HepG2 (cell line): ENCODE measurements around the gene ZNF513. TPM values are rescaled to one million over a fixed set of nuclear protein-coding genes. Genes with fewer than 3 reads are reported as not detected.
A peak's percentile ranks its signal among the peaks of the same experiment; 100 is the strongest.

ENCODE experiments used
- ATAC-seq: fragments of 200-7000 bp; cut with Tn5 transposase; 3 replicates; pipeline ENCODE4 v1.9.1; 2020; ENCODE audit warnings: mild to moderate bottlenecking, moderate library complexity
- BruUV-seq: library from RNA; stranded (reverse); fragments of 400-500 nt; replicated peaks from 2 replicates; lab custom pipeline; 2021; lab: Mats Ljungman, UMichigan
- CTCF ChIA-PET: fragments of 300-600 bp; formaldehyde crosslinking; extraction: SDS; loops from one replicate; lab custom pipeline; 2021; ENCODE audit warnings: low total read pairs, inconsistent platforms, low intra/inter-chr PET ratio; lab: Yijun Ruan, JAX
- POLR2A ChIA-PET: fragments of 350-600 bp; sonication (Branson Sonifier 250); formaldehyde crosslinking; loops from one replicate; lab custom pipeline; 2020; ENCODE audit warnings: antibody characterized with exemption, inconsistent platforms; lab: Yijun Ruan, JAX
- DNase-seq: peaks from one replicate; pipeline ENCODE4 v3.0.0-alpha.2; 2015; ENCODE audit warnings: low spot score
- FAIRE-seq: peaks from 3 replicates; lab custom pipeline; 2011; peaks lifted over from hg19 to GRCh38; lab: Jason Lieb, UNC
- H2AFZ ChIP-seq: one replicate; pipeline ENCODE4 v1.6.1; 2011; ENCODE audit warnings: low read length, inconsistent platforms
- H3K27ac ChIP-seq: fragments of 300-600 bp; 3 replicates; pipeline ENCODE4 v1.8.0; 2011; ENCODE audit warnings: mixed run types, mild to moderate bottlenecking, mixed read lengths, low read length, inconsistent platforms; ENCODE audit not compliant: insufficient read depth; ENCODE audit errors: extremely low read length
- H3K27me3 ChIP-seq, 2 experiments: fragments of 200-600 bp in 1 of 2; 2 replicates in 1 of 2; 3 replicates in 1 of 2; pipeline versions ENCODE4 v1.6.0 to v1.8.0; 2011; ENCODE audit warnings: low read length in 2 of 2, mild to moderate bottlenecking in 2 of 2, moderate library complexity in 2 of 2, inconsistent platforms in 1 of 2; ENCODE audit not compliant: insufficient read depth in 2 of 2, control insufficient read depth in 1 of 2
- H3K36me3 ChIP-seq, 2 experiments: fragments of 200-600 bp in 1 of 2; replicated peaks in 1 of 2; 2 replicates in 1 of 2; 3 replicates in 1 of 2; pipeline versions ENCODE4 v1.5.1 to v1.8.0; 2011; ENCODE audit warnings: low read length in 2 of 2, inconsistent platforms in 1 of 2; ENCODE audit not compliant: insufficient read depth in 2 of 2, control insufficient read depth in 1 of 2
- H3K4me1 ChIP-seq: 2 replicates; pipeline ENCODE4 v1.5.1; 2012; ENCODE audit warnings: low read length, inconsistent platforms; ENCODE audit not compliant: insufficient read depth
- H3K4me2 ChIP-seq: 2 replicates; pipeline ENCODE4 v1.6.0; 2011; ENCODE audit warnings: low read depth, low read length, inconsistent platforms
- H3K4me3 ChIP-seq, 3 experiments: fragments of 200-600 bp in 1 of 3; sonication (generic), shearing (Covaris generic) in 1 of 3; replicated peaks in 1 of 3; 2 replicates each; pipeline ENCODE4 v1.5.1; 2011 to 2016; ENCODE audit warnings: low read length in 3 of 3, inconsistent platforms in 2 of 3, low read depth in 2 of 3, mild to moderate bottlenecking in 2 of 3, control low read depth in 1 of 3, mixed read lengths in 1 of 3; ENCODE audit not compliant: insufficient read depth in 1 of 3
- H3K79me2 ChIP-seq: one replicate; pipeline ENCODE4 v1.6.1; 2011; ENCODE audit warnings: low read length, inconsistent platforms; ENCODE audit not compliant: insufficient read depth
- H3K9ac ChIP-seq: 2 replicates; pipeline ENCODE4 v1.6.0; 2011; ENCODE audit warnings: mild to moderate bottlenecking, low read depth, low read length, inconsistent platforms; ENCODE audit not compliant: insufficient read depth
- H3K9me3 ChIP-seq: 2 replicates; pipeline ENCODE4 v1.5.1; 2012; ENCODE audit warnings: mild to moderate bottlenecking, low read length
- H4K20me1 ChIP-seq: 2 replicates; pipeline ENCODE4 v1.6.0; 2011; ENCODE audit warnings: inconsistent platforms, mild to moderate bottlenecking, low read length, moderate library complexity; ENCODE audit not compliant: insufficient read depth
- AGO2 ChIP-seq: fragments of 200-400 bp; formaldehyde crosslinking; optimal IDR thresholded peaks from 2 replicates; pipeline ENCODE3; 2017; ENCODE audit warnings: mild to moderate bottlenecking, low read depth, low read length, moderate library complexity
- KAT8 ChIP-seq: IDR thresholded peaks from 2 replicates; pipeline ENCODE4 v1.6.1; 2016; ENCODE audit warnings: missing genetic modification reagents, missing compliant biosample characterization
- MAFF ChIP-seq: IDR thresholded peaks from 2 replicates; pipeline ENCODE4 v1.6.1; 2011; ENCODE audit warnings: low read depth, low read length, improper control_type of control experiment
- MAFK ChIP-seq, 2 experiments: IDR thresholded peaks in 1 of 2; conservative IDR thresholded peaks in 1 of 2; 2 replicates each; pipeline ENCODE4 v1.6.1; 2011; ENCODE audit warnings: improper control_type of control experiment in 2 of 2, low read length in 2 of 2
- MYNN ChIP-seq: sonication (generic); formaldehyde crosslinking; IDR thresholded peaks from 2 replicates; pipeline ENCODE4 v1.4.0; 2020; ENCODE audit warnings: mild to moderate bottlenecking, low read depth, missing genetic modification reagents
- RFXANK ChIP-seq: IDR thresholded peaks from 2 replicates; pipeline ENCODE4 v1.6.1; 2016
- ZKSCAN1 ChIP-seq: fragments of 150-350 bp; IDR thresholded peaks from 2 replicates; pipeline ENCODE4 v1.6.1; 2014; ENCODE audit warnings: low read length
- ZNF18 ChIP-seq: sonication (generic); formaldehyde crosslinking; IDR thresholded peaks from 2 replicates; pipeline ENCODE4 v1.8.0; 2022; ENCODE audit warnings: mild to moderate bottlenecking, missing genetic modification reagents; ENCODE audit not compliant: insufficient replicate concordance
- ZNF563 ChIP-seq: sonication (generic); formaldehyde crosslinking; IDR thresholded peaks from 2 replicates; pipeline ENCODE4 v1.8.0; 2022; ENCODE audit warnings: mild to moderate bottlenecking, moderate library complexity, missing genetic modification reagents
- ZNF770 ChIP-seq: sonication (generic); formaldehyde crosslinking; IDR thresholded peaks from 2 replicates; pipeline ENCODE4 v1.5.0; 2020; ENCODE audit warnings: mild to moderate bottlenecking, missing genetic modification reagents
- ZNF83 ChIP-seq: sonication (generic); formaldehyde crosslinking; IDR thresholded peaks from 2 replicates; pipeline ENCODE4 v1.4.0; 2020; ENCODE audit warnings: missing genetic modification reagents, mild to moderate bottlenecking, borderline replicate concordance
- WGBS: methylation state at CpG from one replicate; pipeline ENCODE4 v1.1.6; 2017; ENCODE audit warnings: low lambda C conversion rate; 5-methylcytosine and 5-hydroxymethylcytosine counted together
- in situ Hi-C: cut with HindIII; loops from 2 replicates; pipeline ENCODE4 v1.10.0; 2017; ENCODE audit warnings: low pct_unique_long_range_greater_than_20kb; ENCODE audit not compliant: extremely low pct_ligation_motif_present
- intact Hi-C: fragments of 100-400 bp; cut with micrococcal nuclease; formaldehyde crosslinking; loops from one replicate; pipeline ENCODE4 v1.10.0; 2022; ENCODE audit not compliant: unreplicated experiment
- polyA plus RNA-seq, 8 experiments: library from polyadenylated mRNA; depleted of rRNA in 3 of 8; stranded (reverse) in 7 of 8; unstranded in 1 of 8; fragments of >200 nt; fragmentation: Illumina TruSeq in 4 of 8; extraction: Trizol in 4 of 8; gene quantifications; 2 replicates each; pipeline versions ENCODE4 v1.2.1 to v1.2.3, GENCODE V29; 2011 to 2016; ENCODE audit warnings: low read depth in 4 of 8, missing spikeins in 1 of 8, mixed read lengths in 1 of 8; ENCODE audit not compliant: insufficient read depth in 1 of 8
- total RNA-seq, 5 experiments: library from RNA; depleted of rRNA; stranded (reverse); fragments of >200 nt; fragmentation: Illumina TruSeq; extraction: Trizol; gene quantifications; 2 replicates each; pipeline ENCODE4 v1.2.3, GENCODE V29; 2016; ENCODE audit warnings: low read depth in 1 of 5

ZNF513 gene
- total and polyA plus RNA-seq, 2 of the 13 experiments (the other 11 are each of a cell fraction or from before 2014, with no cell fraction given), result 4.9 to 6.3 TPM

GRCh38 chr2:27351802-27352598 lies 28.5 kb downstream of the ZNF513 start (continued):
- no peak for TF ChIP-seq RFXANK (CRISPR knock-in tag)
- TF ChIP-seq ZKSCAN1, result no peak
- TF ChIP-seq KAT8 (CRISPR knock-in tag), result no peak
- no peak for TF ChIP-seq MYNN (CRISPR knock-in tag)
- TF ChIP-seq ZNF563 (CRISPR knock-in tag), result no peak
- TF ChIP-seq ZNF18 (CRISPR knock-in tag), result no peak
- TF ChIP-seq MAFK (conservative IDR thresholded peaks at IDR 0.05 in 1 of 2, IDR thresholded peaks at IDR 0.05 in 1 of 2; ENCODE audit: low read length in 2 of 2), result peak; percentile 81 to 83
- peak; percentile 75 for TF ChIP-seq MAFF
- TF ChIP-seq ZNF83 (CRISPR knock-in tag), result no peak

- BruUV-seq, result no TSS peak
- ChIA-PET POLR2A (interaction anchor here (1.2 kb wide), 2 partner anchors 23 to 30 kb away, joined by 3 read pairs; no protein-coding TSS in a partner anchor), CTCF (no interaction called here)
- ATAC-seq (no peak), FAIRE-seq (no peak), DNase-seq (no peak)
- Histone ChIP-seq H3K9me3 (no peaks in the 10 kb centered on the region), H4K20me1 (no peaks in the 10 kb centered on the region), H3K27me3 (no peaks in the 10 kb centered on the region), H3K4me3 (no peak overlapping the region), H2AFZ (no peak overlapping the region), H3K79me2 (peaks cover 92% of the 10 kb centered on the region), H3K4me1 (peaks cover 57% of the 10 kb centered on the region), H3K36me3 (peaks cover 1 to 5% of the 10 kb centered on the region in 2 experiments; a peak in 3 of 5 replicates), H3K9ac (no peak overlapping the region), H3K4me2 (no peak overlapping the region), H3K27ac (peak overlapping the region; percentile 3)
- in situ Hi-C loops, result no loop called here
- intact Hi-C loops, result no loop called here
- 95% methylated on average over 7 of the region's 7 CpGs for WGBS
- TF ChIP-seq MAFF, result peak; percentile 57; the same call in 1 of the 2 replicates
- peak; percentile 23 to 72; a peak in 3 of 4 replicates for TF ChIP-seq MAFK (conservative IDR thresholded peaks at IDR 0.05 in 1 of 2, IDR thresholded peaks at IDR 0.05 in 1 of 2; ENCODE audit: low read length in 2 of 2)
- TF ChIP-seq ZNF770, result peak; percentile 45
- no peak for TF ChIP-seq AGO2
These were observed 30.3 kb downstream of the ZNF513 start for GRCh38 chr2:27350106-27350693.
